Pulmonary artery endothelial cell (primary cell): ENCODE results near the gene INTS11. TPM values are rescaled to one million over a fixed set of nuclear protein-coding genes. Genes with fewer than 3 reads are reported as not detected.
"Not testable (repeated sequence)": the region's sequence is repeated elsewhere in the genome, so short reads cannot be mapped to it uniquely, and the experiment has no call there.

Experiments used
- DNase-seq: peaks from one replicate; pipeline ENCODE4 v3.0.0-alpha.2; 2011; ENCODE audit warnings: low read depth, low spot score
- total RNA-seq: library from RNA; depleted of rRNA; stranded (reverse); fragments of >200 nt; gene quantifications from 2 replicates; pipeline ENCODE4 v1.2.3, GENCODE V29; 2014

The INTS11 gene
- total RNA-seq, 1 donor from 2014 or later, result 72.4 TPM

- DNase-seq, result no peak
These were observed 5.1 kb upstream of the INTS11 start for GRCh38 chr1:1329304-1330210.

GRCh38 chr1:1328254-1328653 lies 3.8 kb upstream of the INTS11 start:
- DNase-seq, result no peak

GRCh38 chr1:1327291-1327690 lies 2.8 kb upstream of the INTS11 start:
- no peak for DNase-seq

- no peak for DNase-seq
These were observed 1.7 kb upstream of the INTS11 start for GRCh38 chr1:1326075-1326605.

GRCh38 chr1:1325288-1326074 lies 1.0 kb upstream of the INTS11 start:
- DNase-seq, result no peak

- DNase-seq, result no peak
These were observed 356 bp downstream of the INTS11 start for GRCh38 chr1:1324084-1324523.

GRCh38 chr1:1322952-1323351 lies 1.5 kb downstream of the INTS11 start:
- DNase-seq, result no peak

- DNase-seq, result no peak
These were observed 2.0 kb downstream of the INTS11 start for GRCh38 chr1:1322418-1322817.

GRCh38 chr1:1321477-1321876 lies 3.0 kb downstream of the INTS11 start:
- no peak for DNase-seq

- DNase-seq, result no peak
These were observed 3.6 kb downstream of the INTS11 start for GRCh38 chr1:1320666-1321448.

GRCh38 chr1:1319646-1319941 lies 4.9 kb downstream of the INTS11 start:
- DNase-seq, result no peak

GRCh38 chr1:1318777-1319645 lies 5.4 kb downstream of the INTS11 start:
- no peak for DNase-seq

- peak; percentile 26 for DNase-seq
These were observed 6.3 kb downstream of the INTS11 start for GRCh38 chr1:1318131-1318652.

GRCh38 chr1:1317420-1317819 lies 7.0 kb downstream of the INTS11 start:
- DNase-seq, result no peak

- DNase-seq, result not testable (repeated sequence)
These were observed 8.3 kb downstream of the INTS11 start for GRCh38 chr1:1316199-1316598.

- DNase-seq, result no peak
These were observed 9.0 kb downstream of the INTS11 start for GRCh38 chr1:1315435-1315954.

GRCh38 chr1:1314678-1315335 lies 9.7 kb downstream of the INTS11 start:
- no peak for DNase-seq

- DNase-seq, result no peak
These were observed 10.2 kb downstream of the INTS11 start for GRCh38 chr1:1314237-1314586.

- DNase-seq, result no peak
These were observed 10.8 kb downstream of the INTS11 start for GRCh38 chr1:1313500-1314236.
